NCI-H1930 (cell line): Measurements from ENCODE around the gene NUDT13.

Experiments
- DNase-seq, 2 experiments: peaks; one replicate each; lab custom pipeline; 2025; lab: John Stamatoyannopoulos, UW

Gene NUDT13

DNA sequence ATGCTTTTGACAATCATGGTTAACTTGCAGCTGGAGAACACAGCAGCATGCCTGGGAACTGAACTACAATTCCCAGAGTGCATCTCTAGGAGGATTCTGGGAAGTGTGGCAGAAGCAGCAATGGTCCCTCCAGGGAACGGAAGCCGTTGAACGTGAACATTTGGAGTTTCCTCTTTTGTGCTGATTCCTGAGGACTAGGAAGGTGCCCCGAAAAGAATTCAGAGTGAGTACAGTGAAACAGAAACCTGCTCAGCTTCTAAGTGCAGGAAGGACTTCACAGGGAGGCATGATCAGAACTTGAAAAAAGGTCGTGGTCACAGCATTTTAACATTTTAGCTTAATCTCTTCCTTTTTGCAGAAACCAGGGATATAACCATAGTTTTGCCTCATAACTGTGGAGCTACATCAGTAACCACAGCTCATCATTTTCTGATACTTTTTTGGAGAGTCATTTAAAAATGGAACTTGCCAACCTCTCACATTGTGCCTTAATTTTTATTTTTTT is at the start of gene NUDT13:
Gene NUDT13 (plus strand): TSS at position 111 of the 505 bp plus-strand sequence. CDS start 3,911 bp downstream, outside the sequence.
- DNase-seq: peak in 1 of 2 experiments; percentile 11

DNA sequence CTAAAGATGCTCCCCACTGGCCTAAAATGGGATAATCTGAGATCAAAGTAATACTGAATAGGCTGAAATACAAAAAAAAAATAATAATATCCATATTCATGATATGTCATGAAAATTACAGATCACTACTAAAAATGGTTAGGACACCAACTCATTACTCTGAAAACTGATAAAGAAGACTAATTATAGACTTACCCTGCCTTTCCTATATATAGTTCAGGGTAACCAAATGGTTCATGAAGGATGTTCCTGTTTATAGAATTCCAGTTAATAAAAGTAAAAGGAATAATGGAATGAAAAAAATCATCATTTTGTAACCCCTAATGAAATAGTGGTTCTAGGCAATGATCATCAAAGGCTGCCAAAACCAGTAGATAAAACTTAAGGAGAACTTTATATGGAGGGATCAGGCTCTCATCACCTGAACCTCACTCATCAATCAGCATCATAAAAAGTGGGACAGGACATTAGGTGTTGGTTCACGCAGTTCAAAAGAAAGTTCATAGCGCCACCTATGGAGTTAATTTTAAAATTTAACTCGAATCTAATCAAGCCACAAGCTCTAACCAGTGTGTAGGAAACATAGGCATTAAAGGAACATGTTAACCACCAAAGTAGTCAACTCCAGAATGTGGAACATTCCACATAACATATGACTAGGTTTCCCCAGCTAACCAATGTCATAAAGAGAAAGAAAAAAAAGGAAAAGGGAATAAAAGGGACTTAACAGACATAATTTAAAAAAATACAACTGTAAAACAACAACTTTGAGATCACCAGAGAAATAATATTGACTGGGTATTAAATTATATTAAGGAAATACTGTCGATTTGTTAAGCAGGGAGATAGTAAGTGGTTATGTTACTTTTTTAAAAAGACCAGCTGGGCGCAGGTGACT is 49.3 kb upstream of the NUDT13 start:
- DNase-seq: no peak

DNA sequence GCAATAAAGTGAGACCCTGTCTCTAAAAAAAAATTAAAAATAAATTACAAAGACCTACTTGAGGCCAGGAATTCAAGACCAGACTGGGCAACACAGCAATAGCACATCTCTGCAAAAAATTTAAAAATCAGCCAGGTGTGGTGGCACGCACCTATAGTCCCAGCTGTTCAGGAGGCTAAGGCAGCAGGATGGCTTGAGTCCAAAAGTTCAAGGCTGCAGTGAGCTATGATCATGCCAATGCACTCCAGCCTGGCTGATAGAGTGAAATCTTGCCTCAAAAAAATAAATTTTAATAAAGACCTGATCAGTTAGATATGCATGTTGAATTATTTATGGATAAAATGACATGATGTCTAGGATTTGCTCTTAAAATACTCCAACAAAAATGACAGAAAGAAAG is 48.5 kb upstream of the NUDT13 start:
- DNase-seq: no peak

DNA sequence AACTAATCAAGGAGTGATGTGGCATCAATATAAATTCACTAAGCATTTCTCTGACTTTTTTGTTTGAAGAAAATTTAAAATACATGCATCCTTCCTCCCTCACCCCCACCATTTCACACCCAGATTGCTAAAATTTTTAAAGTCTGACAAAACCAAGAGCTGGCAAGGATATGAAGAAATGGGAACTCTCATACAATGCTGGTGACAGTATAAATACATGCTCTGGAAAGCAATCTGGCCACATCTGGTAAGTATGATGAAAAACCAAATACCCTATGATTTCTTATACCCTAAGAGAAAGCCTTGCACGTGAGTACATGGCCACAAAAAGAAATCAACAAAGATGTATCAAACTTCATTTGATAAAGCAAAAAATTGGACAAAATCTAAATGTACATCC is 44.8 kb upstream of the NUDT13 start:
- DNase-seq: no peak

DNA sequence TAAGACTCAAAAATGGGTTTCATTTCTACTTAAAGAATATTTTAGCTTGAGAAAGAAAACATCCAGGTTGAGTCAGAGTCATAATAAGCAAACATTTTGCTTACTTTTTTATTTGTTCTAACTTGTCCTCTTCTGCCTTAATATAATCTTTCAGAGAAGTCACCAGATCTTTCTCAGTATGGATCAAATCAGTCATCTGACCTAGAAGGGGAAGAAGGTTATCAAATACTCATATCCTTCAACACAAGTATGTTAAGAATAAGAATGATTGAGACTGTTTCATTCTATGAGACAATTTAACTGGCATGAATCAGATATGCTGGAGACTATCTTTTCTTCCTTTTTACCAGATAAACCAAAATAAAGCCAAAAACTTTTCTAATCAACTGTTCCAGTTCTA is 36.6 kb upstream of the NUDT13 start:
- DNase-seq: no peak

DNA sequence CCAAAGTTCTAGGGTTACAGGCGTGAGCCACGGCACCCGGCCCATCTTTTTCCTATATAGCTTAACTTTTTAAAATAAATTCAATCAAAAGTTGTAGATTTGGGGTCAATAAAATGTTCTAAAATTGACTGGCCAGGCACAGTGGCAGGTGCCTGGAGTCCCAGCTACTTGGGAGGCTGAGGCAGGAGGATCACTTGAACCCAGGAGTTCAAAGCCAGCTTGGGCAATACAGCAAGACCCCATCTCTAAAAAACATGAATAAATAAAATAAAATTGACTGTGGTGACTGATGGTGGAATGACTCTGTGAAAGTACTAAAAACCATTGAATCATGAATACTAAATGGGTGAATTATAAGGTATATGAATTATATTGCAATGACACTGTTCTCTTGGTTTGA is 34.4 kb upstream of the NUDT13 start:
- no peak for DNase-seq

DNA sequence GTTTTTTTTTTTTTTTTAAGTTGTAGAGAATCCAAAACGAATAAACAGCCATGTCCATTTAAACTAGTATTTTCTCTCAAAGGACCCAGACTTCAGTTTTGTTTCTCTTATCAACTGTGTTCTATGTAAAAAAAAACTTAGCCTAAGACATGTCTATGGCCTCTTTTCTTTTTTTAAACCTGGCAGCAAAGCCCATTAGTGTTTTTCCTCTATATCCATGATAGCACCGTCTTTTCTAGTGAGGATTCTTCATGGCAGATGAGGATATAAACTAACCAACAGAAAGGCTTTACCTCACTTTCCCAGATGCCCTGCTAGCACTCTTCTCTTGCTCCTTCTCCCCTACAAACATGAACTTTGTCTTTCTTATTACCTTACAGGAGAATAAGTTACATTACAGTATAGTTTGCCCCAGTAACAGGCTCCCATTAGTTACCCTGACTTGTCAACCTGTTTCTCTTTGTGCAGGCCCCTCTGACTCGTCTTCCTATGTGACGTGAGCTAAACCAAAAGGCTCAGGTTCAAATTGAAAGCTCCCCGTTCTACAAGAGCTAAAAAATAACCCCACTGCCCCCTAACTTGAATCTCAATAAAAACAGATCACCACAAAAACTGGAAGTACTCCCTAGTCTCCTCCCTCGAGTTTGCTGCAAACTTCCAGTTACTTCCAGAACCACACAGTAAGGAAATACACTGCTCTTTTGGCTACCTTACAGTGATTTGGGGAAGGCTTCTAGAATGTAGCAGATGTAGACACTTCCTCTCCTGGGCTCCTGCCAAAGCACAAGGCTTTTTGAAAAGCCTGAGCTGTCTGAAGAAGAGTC is 33.7 kb upstream of the NUDT13 start:
- no peak for DNase-seq

DNA sequence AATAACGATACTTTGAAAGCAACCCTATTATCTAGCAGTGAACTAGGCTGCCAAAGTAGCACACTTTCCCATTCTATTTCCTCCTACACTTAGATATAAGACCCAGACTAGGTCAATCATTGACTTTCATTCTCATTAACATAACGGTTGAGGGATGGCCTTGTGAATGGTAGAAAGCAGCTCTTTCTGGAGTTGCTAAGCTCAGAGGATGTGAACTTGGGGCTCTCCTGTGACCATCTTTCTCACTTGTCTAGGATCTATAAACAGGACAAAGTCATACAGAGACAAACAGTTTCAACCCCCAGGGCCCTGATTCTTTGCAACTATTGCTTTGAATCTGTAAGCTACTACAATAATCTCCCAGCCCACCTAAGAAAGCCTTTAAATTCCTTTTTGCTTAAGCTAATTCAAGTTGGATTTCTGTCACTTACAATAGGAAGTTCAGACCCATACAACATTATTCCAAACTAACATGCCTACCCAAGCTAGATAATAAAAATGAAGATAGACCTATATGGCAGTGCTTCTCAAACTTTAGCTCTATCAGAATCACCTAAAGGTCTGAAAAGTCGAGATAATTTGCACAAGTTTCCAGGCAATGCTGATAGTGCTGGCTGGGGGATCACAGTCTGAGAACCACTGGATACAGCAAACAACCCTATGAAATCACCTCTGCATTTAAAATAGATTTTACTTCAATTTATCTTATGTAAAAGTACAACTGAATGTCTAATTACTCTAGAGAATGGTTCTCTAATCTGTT is 30.3 kb upstream of the NUDT13 start:
- no peak for DNase-seq

DNA sequence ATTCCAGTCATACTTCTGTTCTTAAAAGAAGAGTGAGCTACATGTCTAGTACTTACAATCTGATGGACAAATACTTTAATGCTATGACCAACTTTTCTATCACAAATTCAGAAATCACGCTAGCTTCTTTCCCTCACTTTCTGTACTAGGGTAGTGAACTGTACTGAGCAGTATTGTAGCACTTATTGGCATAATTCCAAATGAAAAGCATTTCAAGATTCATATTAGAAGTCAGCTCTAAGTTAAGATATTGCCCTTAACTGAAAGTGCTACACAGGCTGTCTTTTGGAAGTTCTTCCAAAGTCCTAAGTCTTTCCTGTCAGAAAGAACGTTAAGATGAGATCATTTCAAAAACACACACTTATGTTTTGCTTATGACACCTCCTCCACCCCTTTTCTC is 27.0 kb upstream of the NUDT13 start:
- no peak for DNase-seq

DNA sequence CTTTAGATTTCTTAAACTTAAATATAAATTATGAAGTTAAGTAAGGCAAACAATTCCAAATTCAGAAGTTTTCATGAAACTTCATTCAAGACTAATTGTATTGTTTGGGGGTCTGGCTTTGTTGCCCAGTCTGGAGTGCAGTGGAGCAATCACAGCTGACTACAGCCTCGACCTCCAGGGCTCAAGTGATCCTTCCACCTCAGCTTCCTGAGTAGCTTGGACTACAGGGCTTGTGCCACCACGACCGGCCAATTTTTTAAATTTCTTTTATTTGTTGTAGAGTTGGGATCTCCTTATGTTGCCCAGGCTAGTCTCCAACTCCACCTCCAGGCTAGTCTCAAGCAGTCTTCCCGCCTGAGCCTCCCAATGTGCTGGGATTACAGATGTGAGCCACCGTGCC is 26.0 kb upstream of the NUDT13 start:
- DNase-seq: no peak

DNA sequence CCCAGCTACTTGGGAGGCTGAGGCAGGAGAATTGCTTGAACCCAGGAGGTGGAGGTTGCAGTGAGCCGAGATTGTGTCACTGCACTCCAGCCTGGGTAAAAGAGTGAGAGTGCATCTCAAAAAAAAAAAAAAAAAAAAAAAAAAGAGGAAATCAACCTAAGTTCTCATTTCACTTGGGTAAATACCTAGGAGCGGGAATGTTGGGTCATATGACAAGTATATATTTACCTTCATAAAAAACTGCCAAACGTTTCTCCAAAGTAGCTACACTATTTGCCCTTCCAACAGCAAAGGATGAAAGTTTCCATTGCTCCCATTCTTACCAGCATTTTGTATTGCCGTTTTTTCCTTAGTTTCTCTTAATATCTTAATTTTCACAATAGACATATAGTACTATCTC is 23.4 kb upstream of the NUDT13 start:
- DNase-seq: no peak

DNA sequence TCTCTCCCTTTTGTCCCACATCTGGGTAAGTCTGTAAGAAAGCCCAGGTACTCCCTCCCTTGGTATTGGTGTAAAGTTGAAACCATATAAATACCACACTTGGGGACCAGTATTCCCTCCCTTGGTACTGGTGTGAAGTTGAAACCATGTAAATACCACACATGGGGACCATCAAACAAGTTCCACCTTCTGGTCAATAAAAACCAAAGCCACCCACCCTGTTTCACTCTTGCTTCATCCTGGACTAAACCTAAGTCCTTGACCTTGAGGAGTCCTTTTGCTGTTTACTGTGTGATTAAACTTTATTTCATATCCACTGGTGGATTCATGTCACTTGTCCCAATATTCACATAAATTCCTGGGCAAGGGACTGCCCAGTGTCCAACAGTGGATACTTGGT is 22.0 kb upstream of the NUDT13 start:
- DNase-seq: no peak

DNA sequence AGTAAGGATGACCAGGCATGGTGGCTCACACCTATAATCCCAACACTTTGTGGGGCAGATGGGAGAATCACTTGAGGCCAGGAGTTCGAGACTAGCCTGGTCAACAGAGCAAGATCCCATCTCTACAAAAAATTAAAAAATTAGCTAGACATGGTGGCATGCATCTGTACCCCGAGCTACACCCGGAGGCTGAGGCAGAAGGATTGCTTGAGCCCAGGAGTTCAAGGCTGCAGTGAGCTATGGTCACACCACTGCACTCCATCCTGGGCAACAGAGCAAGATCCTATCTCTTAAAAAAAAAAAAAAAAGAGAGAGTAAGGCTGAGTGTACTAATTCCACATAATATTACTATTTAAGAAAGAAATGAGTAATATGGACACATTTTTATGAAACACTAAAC is 17.4 kb upstream of the NUDT13 start:
- DNase-seq: no peak

DNA sequence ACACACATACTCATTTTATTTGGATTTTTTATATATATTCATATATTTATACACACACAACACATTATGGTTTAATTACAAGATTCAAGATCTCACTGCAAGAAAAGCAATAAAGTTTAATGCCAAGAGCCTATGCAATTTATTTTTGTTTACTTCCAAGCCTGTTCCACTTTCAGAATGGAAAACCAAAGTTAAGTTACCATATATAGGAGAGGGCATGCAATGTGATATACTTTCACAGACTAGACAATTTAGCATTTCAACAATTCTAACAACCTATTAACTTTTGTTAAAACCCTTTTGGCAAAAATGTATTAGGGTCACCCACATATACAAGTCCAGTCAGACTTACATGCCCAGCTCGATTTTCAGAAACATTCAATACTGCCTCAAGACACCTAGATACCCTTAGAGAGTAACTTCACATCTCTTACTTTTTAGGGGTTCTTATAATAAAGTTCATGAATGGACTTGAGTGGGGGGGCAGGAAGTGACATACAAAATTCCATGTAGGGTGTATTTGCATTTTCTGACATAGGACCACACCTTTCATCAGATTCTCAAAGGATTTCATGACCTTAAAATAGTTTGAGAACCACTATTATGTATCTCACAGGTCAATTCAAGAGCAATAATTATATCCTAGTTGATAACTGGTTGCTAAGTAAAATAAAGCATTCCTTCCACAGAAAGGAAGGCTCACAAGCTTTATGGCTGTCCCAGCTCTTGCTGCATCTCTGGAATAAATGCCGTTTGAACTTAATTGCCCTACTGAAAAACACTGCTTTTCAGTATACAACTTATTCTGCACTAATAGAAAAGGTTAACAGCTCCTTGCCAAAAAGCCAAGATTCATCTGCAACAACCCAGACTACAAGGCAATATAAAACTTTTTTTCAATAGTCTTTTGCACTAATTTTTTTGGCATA is 16.1 kb upstream of the NUDT13 start:
- DNase-seq: no peak

DNA sequence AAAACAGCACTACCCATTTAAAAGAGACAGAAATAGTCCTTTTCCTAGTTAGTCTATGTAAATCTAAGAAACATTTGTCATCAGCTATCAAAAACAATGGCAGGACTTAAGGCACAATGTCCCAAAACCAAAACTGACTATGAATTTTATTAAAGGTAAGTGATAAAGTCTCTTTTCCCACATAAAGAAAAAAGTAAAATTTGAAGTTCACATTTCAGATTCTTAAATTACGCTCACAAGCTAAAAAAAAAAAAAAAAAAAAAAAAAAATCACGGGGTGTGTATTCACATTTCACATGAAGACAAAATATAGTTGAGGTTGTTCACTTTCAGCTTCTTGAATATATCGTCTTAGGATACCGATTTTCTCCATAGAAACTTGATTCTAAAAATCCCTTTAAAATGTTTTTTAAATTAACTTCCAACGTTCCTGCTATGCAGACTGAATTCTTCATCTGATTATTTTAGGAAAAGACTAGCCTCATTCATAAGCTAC is 15.2 kb upstream of the NUDT13 start:
- no peak for DNase-seq

DNA sequence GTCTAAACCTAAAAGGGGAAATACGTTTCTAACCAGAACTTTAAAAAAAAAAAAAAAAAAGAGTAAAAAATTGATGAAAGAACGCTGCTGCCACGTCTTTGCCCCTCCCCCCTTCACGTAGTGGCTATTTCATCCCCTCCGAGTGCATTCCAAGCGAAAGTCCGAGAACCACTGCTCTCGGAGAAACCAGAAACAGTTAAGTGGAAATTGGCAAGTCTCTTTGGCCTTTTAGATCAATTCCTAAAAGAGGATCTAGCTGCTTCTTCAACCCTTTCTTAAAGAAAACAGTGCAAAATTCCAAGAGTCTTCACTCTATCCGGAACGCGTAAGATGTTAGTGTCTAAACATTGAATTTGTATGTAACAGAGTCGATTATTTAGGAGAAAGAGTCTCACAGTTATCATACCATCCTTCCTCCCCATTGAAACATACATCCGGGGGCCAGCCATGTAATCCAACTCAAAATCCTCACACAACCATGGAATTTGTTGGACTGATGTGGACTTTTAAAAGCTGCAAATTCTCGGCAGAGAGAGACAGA is 14.7 kb upstream of the NUDT13 start:
- DNase-seq: no peak

DNA sequence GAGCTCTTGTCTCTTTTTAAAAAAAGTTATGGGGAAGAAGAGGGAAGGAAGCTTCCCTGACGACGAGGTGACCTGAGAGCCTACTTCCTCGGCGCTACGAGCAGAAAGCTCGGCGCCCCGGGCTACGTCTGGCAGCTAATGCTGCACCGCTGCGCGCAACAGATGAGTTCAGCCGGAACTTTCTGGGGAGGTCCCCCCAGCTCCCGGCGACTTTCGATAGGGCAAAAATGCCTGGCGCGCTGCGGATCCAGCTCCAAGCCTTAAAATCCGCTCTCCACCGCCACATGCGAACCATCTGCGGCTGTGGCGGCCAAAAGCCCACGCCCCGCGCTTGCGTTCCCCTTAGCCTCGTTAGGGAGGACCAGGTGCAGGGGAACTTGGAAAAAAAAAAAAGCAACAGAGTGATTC is 14.2 kb upstream of the NUDT13 start:
- no peak for DNase-seq

DNA sequence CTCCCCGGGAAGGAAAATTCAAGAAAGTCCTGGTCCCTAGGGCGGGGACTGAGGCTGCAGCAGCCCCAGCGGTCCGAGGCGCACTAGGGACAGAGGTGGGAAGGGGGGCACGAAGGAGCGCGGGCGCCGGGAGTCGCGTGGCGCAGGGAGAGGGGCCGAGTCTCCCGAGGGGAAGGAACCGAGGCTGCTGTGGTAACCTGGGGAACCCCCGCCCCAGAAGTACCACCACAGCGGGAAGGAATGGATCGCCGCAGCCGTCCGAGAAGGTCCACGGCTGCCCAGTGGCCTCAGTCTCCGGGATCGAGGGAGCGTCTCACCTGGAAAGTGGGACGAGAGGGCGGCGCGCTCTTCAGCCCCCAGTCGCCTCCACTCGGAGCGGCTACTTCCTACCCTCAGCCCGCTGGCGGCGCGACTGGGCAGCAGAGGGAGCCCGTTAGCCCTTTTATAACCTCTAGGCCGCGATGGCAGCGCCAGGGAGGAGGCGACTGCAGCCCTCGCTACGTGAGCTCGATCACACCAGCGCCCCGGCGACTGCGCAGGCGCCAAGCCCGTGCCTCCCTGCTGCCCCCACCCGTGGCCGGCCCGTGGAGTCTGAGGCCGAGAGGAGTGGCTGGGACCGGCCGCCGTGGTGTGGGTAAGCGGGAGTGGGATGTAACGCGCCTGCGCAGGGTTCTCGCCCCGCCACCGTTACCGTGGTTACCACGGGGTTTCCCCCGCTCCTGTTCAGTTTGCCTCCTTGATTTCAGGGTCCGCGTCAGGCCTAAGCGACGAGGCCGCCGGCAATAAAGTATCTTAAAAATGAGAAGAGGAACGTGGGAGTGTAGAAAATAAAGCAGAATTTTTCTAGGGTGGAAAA is 13.6 kb upstream of the NUDT13 start, which contains the start of gene P4HA1:
Gene P4HA1 (minus strand): TSS at position 418 of the 856 bp plus-strand sequence. CDS start 21,983 bp downstream, outside the sequence.
- peak; percentile 88 to 90 for DNase-seq

DNA sequence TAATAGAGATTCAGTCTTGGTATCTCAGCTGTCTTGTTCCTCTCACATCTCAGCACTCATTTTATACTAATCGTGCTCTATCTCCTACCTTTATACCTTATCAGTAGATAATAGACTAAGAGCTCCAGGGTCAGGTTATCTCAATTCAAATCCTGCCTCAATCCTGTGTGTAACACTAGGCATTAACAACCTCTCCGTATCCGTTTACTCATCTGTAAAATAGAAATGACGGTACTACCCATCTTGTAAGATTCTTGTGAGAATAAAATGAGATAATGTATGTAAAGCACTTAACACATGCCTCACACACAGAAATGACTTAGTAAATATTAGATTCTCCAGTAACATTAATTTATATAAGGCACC is 13.0 kb upstream of the NUDT13 start:
- DNase-seq: no peak

DNA sequence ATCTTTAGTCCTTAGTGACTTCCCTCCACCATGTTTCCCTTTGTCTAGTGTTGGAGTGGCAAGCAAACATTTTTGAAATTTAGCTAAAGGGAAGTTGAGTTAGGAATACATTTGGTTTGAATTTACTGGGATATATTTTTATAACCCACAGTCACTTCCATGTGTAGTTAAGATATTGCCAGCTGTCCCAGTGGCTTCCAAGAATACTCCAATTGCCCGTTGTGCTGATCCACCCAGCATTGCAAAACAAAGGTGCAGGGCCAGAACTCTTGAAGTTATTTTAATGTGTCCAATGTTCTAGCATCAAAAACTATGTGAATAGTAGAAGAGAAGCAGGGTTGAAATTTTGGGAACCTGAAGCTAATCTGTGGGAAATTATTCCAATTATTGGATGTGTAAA is 11.1 kb upstream of the NUDT13 start:
- DNase-seq: no peak
